ENCODE measurements around the gene RAB19. TPM values are rescaled to one million over a fixed set of nuclear protein-coding genes. Genes with fewer than 3 reads are reported as not detected.

Gene RAB19
- total and polyA plus RNA-seq, 2 of the 13 experiments (the other 11 are each of a cell fraction or from before 2014, with no cell fraction given) = 0.31 TPM; not detected in 1

GRCh38 chr7:140402178-140402835 is 1.6 kb upstream of the RAB19 start (continued):
- TF ChIP-seq ZNF180 (CRISPR knock-in tag; IDR thresholded peaks at IDR 0.05; ENCODE audit: borderline replicate concordance, low read depth) = no peak

GRCh38 chr7:140404565-140405065 is 757 bp downstream of the RAB19 start:
- Histone ChIP-seq H3K4me1 (ENCODE audit: insufficient read depth, low read length) (peaks cover 14% of the 10 kb centered on the region; the same call in 1 of the 2 replicates), H4K20me1 (ENCODE audit: insufficient read depth, low read length) (no peaks in the 10 kb centered on the region), H3K27me3 (ENCODE audit: control insufficient read depth in 1 of 2, insufficient read depth in 2 of 2, low read length in 2 of 2) (no peaks in the 10 kb centered on the region; a peak in 1 of 5 replicates), H2AFZ (ENCODE audit: low read length) (no peak overlapping the region), H3K36me3 (replicated peaks in 1 of 2; ENCODE audit: control insufficient read depth in 1 of 2, insufficient read depth in 2 of 2, low read length in 2 of 2) (no peaks in the 10 kb centered on the region), H3K9me3 (ENCODE audit: low read length) (no peaks in the 10 kb centered on the region), H3K79me2 (ENCODE audit: insufficient read depth, low read length) (no peaks in the 10 kb centered on the region), H3K9ac (ENCODE audit: insufficient read depth, low read depth, low read length) (no peak overlapping the region), H3K27ac (ENCODE audit: extremely low read length, insufficient read depth, low read length) (no peak overlapping the region), H3K4me3 (replicated peaks in 1 of 3; ENCODE audit: insufficient read depth in 1 of 3, low read depth in 2 of 3, low read length in 3 of 3) (no peak overlapping the region), H3K4me2 (ENCODE audit: low read depth, low read length) (peak overlapping the region; percentile 82)
- intact Hi-C loops (cut with micrococcal nuclease; ENCODE audit: unreplicated experiment) = no loop called here
- 27% methylated on average over 3 of the region's 3 CpGs for WGBS (ENCODE audit: low lambda C conversion rate)
- BruUV-seq (replicated peaks) = no TSS peak
- ATAC-seq (no peak; the same call in 1 of the 3 replicates), DNase-seq (ENCODE audit: low spot score) (no peak), FAIRE-seq (no peak)
- no peak for TF ChIP-seq HNF4A (CRISPR knock-in tag; IDR thresholded peaks at IDR 0.05)
- ChIA-PET CTCF (ENCODE audit: low intra/inter-chr PET ratio, low total read pairs) (no interaction called here), POLR2A (no interaction called here)
- in situ Hi-C loops (cut with HindIII; ENCODE audit: extremely low pct_ligation_motif_present, low pct_unique_long_range_greater_than_20kb) = no loop called here

- Histone ChIP-seq H3K36me3 (replicated peaks in 1 of 2; ENCODE audit: control insufficient read depth in 1 of 2, insufficient read depth in 2 of 2, low read length in 2 of 2) (no peaks in the 10 kb centered on the region), H3K9ac (ENCODE audit: insufficient read depth, low read depth, low read length) (no peak overlapping the region), H3K4me2 (ENCODE audit: low read depth, low read length) (no peak overlapping the region), H3K9me3 (ENCODE audit: low read length) (no peaks in the 10 kb centered on the region), H3K27ac (ENCODE audit: extremely low read length, insufficient read depth, low read length) (no peak overlapping the region), H3K4me3 (replicated peaks in 1 of 3; ENCODE audit: insufficient read depth in 1 of 3, low read depth in 2 of 3, low read length in 3 of 3) (no peak overlapping the region), H3K79me2 (ENCODE audit: insufficient read depth, low read length) (no peaks in the 10 kb centered on the region), H3K27me3 (ENCODE audit: control insufficient read depth in 1 of 2, insufficient read depth in 2 of 2, low read length in 2 of 2) (no peaks in the 10 kb centered on the region; a peak in 1 of 5 replicates), H3K4me1 (ENCODE audit: insufficient read depth, low read length) (no peaks in the 10 kb centered on the region), H2AFZ (ENCODE audit: low read length) (no peak overlapping the region), H4K20me1 (ENCODE audit: insufficient read depth, low read length) (no peaks in the 10 kb centered on the region)
- POLR2A ChIA-PET = no interaction called here
- in situ Hi-C loops (cut with HindIII; ENCODE audit: extremely low pct_ligation_motif_present, low pct_unique_long_range_greater_than_20kb) = no loop called here
- ATAC-seq (no peak), FAIRE-seq (no peak), DNase-seq (ENCODE audit: low spot score) (no peak)
- BruUV-seq (replicated peaks) = no TSS peak
- intact Hi-C loops (cut with micrococcal nuclease; ENCODE audit: unreplicated experiment) = no loop called here
- WGBS (ENCODE audit: low lambda C conversion rate) = 81% methylated on average over 3 of the region's 3 CpGs
- CTCF ChIA-PET (ENCODE audit: low intra/inter-chr PET ratio, low total read pairs) = no interaction called here
- TF ChIP-seq FLYWCH1 (CRISPR knock-in tag; IDR thresholded peaks at IDR 0.05) (no peak), MAF1 (CRISPR knock-in tag; IDR thresholded peaks at IDR 0.05; ENCODE audit: borderline replicate concordance) (no peak), TP53 (CRISPR knock-in tag; conservative IDR thresholded peaks at IDR 0.05) (no peak), CREB3 (CRISPR knock-in tag; IDR thresholded peaks at IDR 0.05) (no peak), ZNF337 (CRISPR knock-in tag; IDR thresholded peaks at IDR 0.05; ENCODE audit: borderline replicate concordance, low read depth) (no peak), ZBTB2 (CRISPR knock-in tag; IDR thresholded peaks at IDR 0.05; ENCODE audit: low read depth) (no peak), GPBP1L1 (CRISPR knock-in tag; IDR thresholded peaks at IDR 0.05) (no peak), BORCS8-MEF2B (CRISPR knock-in tag; IDR thresholded peaks at IDR 0.05) (no peak), BCL6 (CRISPR knock-in tag; IDR thresholded peaks at IDR 0.05) (no peak)
Measured at GRCh38 chr7:140415361-140415760, 11.5 kb downstream of the RAB19 start.

Measured in HepG2 (cell line).